ENCODE data around the gene WDR91.

The WDR91 gene

GRCh38 chr7:135151132-135151531 lies 60.2 kb downstream of the WDR91 start:
- intact Hi-C loops (cut with micrococcal nuclease) = no loop called here
- Mint-ChIP-seq H3K4me1 (ENCODE audit: low read depth) (peaks cover 49% of the 10 kb centered on the region), H3K36me3 (ENCODE audit: low read depth) (peaks cover 35% of the 10 kb centered on the region), H3K9me3 (peaks cover 26% of the 10 kb centered on the region), H3K4me3 (peak overlapping the region; percentile 33), H3K27ac (peak overlapping the region; percentile 85), H3K27me3 (no peaks in the 10 kb centered on the region)

GRCh38 chr7:135150072-135150782 lies 61.1 kb downstream of the WDR91 start:
- Mint-ChIP-seq H3K4me1 (ENCODE audit: low read depth) (peaks cover 49% of the 10 kb centered on the region), H3K27me3 (no peaks in the 10 kb centered on the region), H3K36me3 (ENCODE audit: low read depth) (peaks cover 28% of the 10 kb centered on the region), H3K4me3 (peak overlapping the region; percentile 39), H3K9me3 (peaks cover 17% of the 10 kb centered on the region), H3K27ac (peak overlapping the region; percentile 85)
- intact Hi-C loops (cut with micrococcal nuclease) = no loop called here

GRCh38 chr7:135147899-135148721 lies 63.2 kb downstream of the WDR91 start, which contains the start of gene TMEM140:
Gene TMEM140 (plus strand): TSS chr7:135148072. CDS start chr7:135164442, 16,370 bp downstream.
- Mint-ChIP-seq H3K27ac (peak within 1 kb of the TSS; percentile 91), H3K36me3 (ENCODE audit: low read depth) (peaks cover 6% of the 10 kb centered on the region), H3K27me3 (no peaks in the 10 kb centered on the region), H3K9me3 (no peaks in the 10 kb centered on the region), H3K4me1 (ENCODE audit: low read depth) (peaks cover 56% of the 10 kb centered on the region), H3K4me3 (peak within 1 kb of the TSS; percentile 79)
- intact Hi-C loops (cut with micrococcal nuclease) = loop anchor here (5.0 kb wide), 1 partner anchor 161 kb away; the partner anchor contains the start of gene AGBL3

GRCh38 chr7:135147341-135147898 lies 63.9 kb downstream of the WDR91 start:
- intact Hi-C loops (cut with micrococcal nuclease) = loop anchor here (5.0 kb wide), 1 partner anchor 160 kb away; the partner anchor contains the start of gene AGBL3
- no peaks in the 10 kb centered on the region for H3K36me3 Mint-ChIP-seq (ENCODE audit: low read depth)
- peaks cover 50% of the 10 kb centered on the region for H3K4me1 Mint-ChIP-seq (ENCODE audit: low read depth)
- peak overlapping the region; percentile 91 for H3K27ac Mint-ChIP-seq
- no peaks in the 10 kb centered on the region for H3K9me3 Mint-ChIP-seq
- H3K27me3 Mint-ChIP-seq = no peaks in the 10 kb centered on the region
- peak overlapping the region; percentile 79 for H3K4me3 Mint-ChIP-seq

GRCh38 chr7:135143885-135144668 lies 67.2 kb downstream of the WDR91 start:
- H3K27ac Mint-ChIP-seq = no peak overlapping the region
- no peak overlapping the region for H3K4me3 Mint-ChIP-seq
- H3K36me3 Mint-ChIP-seq (ENCODE audit: low read depth) = no peaks in the 10 kb centered on the region
- H3K4me1 Mint-ChIP-seq (ENCODE audit: low read depth) = peaks cover 29% of the 10 kb centered on the region
- no peaks in the 10 kb centered on the region for H3K9me3 Mint-ChIP-seq
- intact Hi-C loops (cut with micrococcal nuclease) = no loop called here
- no peaks in the 10 kb centered on the region for H3K27me3 Mint-ChIP-seq

Measured in dendritic cell treated with granulocyte-macrophage colony-stimulating factor and Interleukin-4, amounts not matched to agents 40 ng/mL and 50 ng/mL, for 4 days (primary cell).